Head of caudate nucleus (tissue), 42 donors: ENCODE data around the gene MFSD6L.

Experiments
- DNase-seq, 42 donors: peaks; one replicate each; pipeline versions ENCODE4 v3.0.0 to v3.0.0-alpha.2; 2020 to 2021; ENCODE audit warnings: mixed read lengths in 7 of 42
- intact Hi-C: fragments of 100-400 bp; cut with DNase I; formaldehyde crosslinking; loops from one replicate; pipeline ENCODE4 v1.15.0; 2022

MFSD6L gene

DNA sequence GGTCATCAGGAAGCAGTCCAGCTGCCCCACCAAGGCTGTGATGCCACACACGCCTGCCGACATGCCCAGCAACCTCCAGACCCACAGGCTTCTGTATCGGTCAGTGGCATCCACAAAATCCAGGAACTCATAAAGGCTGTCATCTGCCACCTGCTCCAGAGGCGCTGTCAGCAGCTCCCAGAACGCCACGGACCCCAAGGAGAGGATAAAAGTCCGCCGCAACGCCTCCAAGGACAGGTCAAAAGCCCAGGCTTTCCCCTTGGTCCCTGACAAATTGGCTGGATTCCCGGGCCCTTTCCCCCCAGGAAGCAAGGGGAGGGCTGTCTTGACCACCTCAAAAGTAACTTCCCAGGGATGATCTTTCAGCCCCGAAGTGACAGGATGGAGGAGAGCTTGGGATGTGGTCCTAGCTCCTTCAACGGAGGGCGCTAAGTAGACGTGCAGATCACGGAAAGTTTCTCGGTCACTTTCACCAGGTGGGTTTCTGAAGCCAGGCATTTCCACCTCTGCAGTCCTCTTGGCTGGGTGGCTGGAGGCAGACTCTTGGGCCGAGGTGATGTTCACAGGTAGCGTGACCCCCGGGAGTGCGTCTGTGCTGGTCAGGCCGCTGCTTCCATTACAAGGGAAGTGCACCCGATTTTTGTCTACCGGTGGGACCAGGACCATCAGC lies 854 bp downstream of the MFSD6L start:
- DNase-seq = peak in 1 of 42 donors; percentile 37
- intact Hi-C loops = no loop called here

- intact Hi-C loops = no loop called here
- no peak for DNase-seq
Observed at GRCh38 chr17:8797621-8798175, 1.5 kb downstream of the MFSD6L start.

DNA sequence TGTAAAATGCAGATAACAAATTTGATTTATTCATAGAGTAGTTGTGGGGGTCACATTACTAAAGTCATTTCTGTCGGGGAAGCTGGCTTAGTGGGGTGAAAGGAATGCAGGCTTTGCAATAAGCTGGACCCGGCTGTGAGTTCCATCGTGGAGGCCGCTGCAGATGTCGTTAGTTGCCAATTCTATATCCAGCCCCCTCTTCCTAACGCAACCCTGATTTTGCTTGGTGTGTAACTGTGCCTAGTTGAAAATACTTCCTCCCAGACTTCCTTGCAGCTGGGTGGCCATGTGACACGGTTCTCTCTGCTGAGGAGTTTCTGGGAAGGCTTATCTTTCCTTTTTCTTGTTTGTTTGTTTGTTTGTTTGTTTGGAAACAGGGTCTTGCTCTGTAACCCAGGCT lies 4.5 kb downstream of the MFSD6L start:
- intact Hi-C loops = no loop called here
- peak in 1 of 42 donors; percentile 18 for DNase-seq

GRCh38 chr17:8793649-8794048 lies 5.5 kb downstream of the MFSD6L start:
- intact Hi-C loops = no loop called here

GRCh38 chr17:8792646-8793045 lies 6.5 kb downstream of the MFSD6L start:
- intact Hi-C loops = no loop called here
- DNase-seq = no peak

More at GRCh38 chr17:8793649-8794048, 5.5 kb downstream of the MFSD6L start:
- no peak for DNase-seq

DNA sequence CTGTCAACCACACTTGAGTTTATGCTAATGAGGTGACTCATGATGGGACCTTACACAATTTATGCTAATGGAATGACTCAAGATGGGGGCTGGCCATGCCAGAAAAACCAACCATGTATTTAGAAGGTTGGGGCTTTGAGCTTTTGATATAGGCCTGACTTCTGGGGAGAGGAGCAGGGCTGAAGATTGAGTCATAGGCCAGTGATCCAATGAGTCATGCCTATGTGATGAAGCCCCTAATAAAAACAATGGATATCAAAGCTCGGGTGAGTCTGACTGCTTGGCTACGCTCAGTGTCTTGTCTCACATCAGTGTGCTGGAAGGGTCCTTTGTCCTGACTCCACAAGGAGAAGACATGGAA lies 7.3 kb downstream of the MFSD6L start:
- intact Hi-C loops = no loop called here
- DNase-seq = no peak

- intact Hi-C loops = no loop called here
Observed at GRCh38 chr17:8791248-8791909, 7.8 kb downstream of the MFSD6L start.

DNA sequence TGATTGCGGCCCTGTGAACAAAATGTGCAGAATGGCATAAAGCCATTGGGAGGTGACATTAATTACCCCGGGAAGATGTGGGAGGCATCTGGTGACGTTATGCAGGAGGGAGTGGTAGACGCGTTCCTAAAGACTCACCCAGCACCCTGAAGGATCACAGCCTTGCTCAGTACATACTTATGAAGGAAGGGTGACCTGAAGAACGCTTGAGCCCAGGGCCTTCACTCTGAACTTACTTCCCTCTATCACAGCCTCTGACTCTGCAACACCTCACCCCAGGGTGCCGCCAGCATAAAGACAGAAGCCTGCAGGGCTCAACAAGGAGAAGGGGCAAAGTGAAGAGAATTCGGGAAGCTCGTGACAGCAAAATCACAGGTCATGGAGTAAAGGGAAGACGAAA lies 9.4 kb downstream of the MFSD6L start:
- DNase-seq = no peak
- intact Hi-C loops = no loop called here

More at GRCh38 chr17:8791248-8791909, 7.8 kb downstream of the MFSD6L start:
- no peak for DNase-seq

DNA sequence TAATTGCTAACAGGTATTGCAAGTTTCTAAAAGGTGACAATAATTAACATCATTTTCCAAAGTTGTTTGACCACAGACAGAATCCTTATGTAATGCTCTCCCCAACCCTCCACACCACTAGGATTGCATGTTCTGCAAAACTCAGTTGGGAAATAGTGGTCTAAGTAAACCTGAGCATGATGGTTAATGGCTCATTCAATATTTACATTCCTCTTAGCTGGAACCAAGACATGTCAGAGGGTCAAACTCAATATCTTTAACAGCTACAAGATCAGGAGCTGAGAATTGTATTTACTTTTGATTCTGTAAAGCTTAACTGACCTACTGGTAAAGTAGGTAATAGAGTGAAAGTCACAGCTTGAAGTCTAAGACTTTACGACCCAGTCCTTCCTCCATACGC lies 10.2 kb downstream of the MFSD6L start:
- no peak for DNase-seq
- intact Hi-C loops = no loop called here

- intact Hi-C loops = no loop called here
- peak; percentile 36 to 89 (median 78) for DNase-seq
Observed at GRCh38 chr17:8785547-8786413, 13.4 kb downstream of the MFSD6L start.

- DNase-seq = peak in 1 of 42 donors; percentile 3
- intact Hi-C loops = no loop called here
Observed at GRCh38 chr17:8782176-8782575, 17.0 kb downstream of the MFSD6L start.

GRCh38 chr17:8781776-8782175 lies 17.4 kb downstream of the MFSD6L start:
- intact Hi-C loops = no loop called here
- DNase-seq = no peak

DNA sequence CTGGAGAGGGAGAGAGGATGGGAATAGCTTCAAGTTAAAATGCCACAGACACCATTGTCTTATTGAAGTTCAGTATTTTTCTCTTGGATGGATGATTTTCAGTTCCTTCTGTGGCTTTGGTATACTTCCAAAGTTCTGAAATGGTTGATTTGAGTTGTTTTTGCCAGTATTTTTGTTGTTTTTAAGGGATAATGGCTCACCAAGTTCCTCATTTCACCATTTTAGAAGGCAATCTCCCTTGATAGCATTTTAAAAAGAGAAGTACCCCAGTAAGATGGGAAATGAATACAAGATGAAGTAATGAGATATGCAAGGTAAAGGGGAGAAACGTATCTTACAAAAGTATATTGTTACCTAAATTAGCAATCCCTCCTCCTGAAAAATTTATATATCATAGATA lies 22.3 kb downstream of the MFSD6L start:
- intact Hi-C loops = no loop called here
- DNase-seq = no peak

DNA sequence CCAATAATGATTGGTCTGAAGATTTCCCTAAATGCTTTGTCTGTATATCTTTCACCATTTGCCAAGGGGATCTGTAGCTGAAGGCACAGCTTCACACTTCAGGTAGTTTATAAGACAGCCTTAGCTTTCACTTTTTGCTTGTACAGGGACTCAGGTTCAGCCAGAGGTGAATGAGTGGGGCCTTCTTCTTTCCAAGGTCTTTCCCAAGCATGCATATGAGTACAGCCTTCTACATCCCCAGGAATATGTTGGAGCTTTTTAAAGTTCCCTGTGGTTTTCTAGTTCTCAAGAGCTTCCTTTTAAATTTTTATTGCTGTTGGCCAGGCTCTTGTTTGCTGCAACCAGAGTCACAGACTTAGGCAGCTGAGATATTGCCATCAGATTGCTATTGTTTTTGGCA lies 22.9 kb downstream of the MFSD6L start:
- no peak for DNase-seq
- intact Hi-C loops = no loop called here

DNA sequence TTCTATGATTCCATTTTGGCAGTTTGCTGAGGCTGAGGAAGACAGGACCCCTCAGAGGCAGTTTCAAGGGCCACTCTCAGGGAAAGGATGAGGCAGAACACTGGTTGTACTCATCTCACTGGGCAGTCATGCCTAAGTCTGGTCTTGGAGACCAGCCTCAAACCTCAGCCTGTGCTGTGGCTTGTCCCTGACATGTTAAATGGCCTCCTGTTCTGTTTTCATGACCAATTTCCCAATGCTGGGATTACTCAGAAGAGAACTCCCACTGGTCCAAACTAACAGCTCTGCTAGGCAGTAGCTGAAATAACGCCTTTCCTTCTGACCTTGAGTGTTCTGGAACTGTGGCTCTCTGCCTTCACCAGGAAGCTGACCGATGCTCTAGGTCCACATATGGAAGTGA lies 32.4 kb downstream of the MFSD6L start:
- intact Hi-C loops = no loop called here
- DNase-seq = no peak

DNA sequence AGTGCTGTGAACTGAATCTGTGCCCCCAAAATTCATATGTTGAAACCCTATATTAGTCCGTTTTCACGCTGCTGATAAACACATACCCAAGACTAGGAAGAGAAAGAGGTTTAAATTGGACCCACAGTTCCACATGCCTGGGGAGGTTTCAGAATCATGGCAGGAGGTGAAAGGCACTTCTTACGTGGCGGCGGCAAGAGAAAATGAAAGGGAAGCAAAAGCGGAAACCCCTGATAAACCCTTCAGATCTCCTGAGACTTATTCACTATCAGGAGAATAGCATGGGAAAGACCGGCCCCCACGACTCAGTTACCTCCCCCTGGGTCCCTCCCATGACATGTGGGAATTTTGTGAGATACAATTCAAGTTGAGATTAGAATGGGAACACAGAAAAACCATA lies 37.2 kb downstream of the MFSD6L start:
- intact Hi-C loops = no loop called here
- DNase-seq = peak in 1 of 42 donors; percentile 20

GRCh38 chr17:8758137-8758596 lies 41.0 kb downstream of the MFSD6L start, which contains the start of gene SPDYE4:
Gene SPDYE4 (minus strand): TSS chr17:8758546. CDS start chr17:8758382, 164 bp downstream.
- peak in 1 of 42 donors; percentile 8 for DNase-seq
- intact Hi-C loops = no loop called here

DNA sequence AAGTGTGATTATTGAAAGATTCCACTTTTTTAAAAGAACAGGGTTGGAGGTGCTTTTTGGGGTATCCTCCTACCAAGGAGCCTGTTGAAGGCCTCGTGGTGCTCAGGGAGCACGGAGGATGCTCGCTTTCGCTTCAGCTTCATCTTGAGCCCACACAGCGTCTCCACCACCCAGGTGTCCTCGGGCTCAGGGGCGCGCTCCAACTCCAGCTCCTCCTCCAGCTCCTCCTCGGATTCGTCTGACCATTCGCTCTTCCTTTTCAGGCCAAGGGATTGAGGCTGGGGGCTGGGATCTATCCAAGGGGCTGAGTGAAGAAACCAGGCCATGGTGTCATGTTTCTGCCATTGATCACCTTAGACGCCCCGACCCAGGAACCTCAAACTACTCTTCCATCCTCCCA lies 42.0 kb downstream of the MFSD6L start:
- intact Hi-C loops = no loop called here
- peak in 1 of 42 donors; percentile 10 for DNase-seq

DNA sequence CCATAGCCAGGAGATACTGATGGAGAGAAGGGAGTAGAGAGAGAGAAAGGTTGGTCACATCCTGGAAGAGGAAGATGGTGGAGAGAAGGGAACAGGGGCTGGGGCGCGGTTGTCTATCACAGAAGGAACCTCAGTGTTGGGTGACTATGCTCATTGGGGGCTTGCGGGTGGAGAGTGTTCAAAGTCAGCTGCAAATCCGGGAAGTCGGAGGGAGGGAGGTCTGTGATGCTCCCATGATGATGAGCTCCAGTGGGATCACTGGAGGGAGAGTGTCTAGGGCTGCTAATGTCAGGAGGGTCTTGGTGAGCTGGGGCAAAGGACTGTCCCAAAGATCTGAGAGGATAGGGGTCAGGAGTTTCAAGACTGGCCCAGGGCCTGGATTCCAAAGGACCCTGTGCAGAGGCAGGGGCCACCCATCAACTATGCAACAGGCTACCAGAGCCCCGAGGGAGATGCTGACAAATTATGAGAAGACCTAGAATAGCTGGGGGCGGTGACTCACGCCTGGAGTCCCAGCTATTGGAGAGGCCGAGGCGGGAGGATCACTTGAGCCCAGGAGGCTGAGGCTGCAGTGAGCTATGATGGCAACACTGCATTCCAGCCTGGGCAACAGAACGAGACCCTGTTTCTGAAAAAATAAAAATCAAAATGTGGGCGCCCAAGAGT lies 43.4 kb downstream of the MFSD6L start:
- intact Hi-C loops = no loop called here
- DNase-seq = peak in 1 of 42 donors; percentile 31
